Stimulated activated CD8-positive, alpha-beta memory T cell treated with anti-CD3 and anti-CD28 coated beads, Interleukin-7, amount 100 ng/mL, for 24 hours (primary cell): ENCODE data around the gene HGF.
"Not testable (repeated sequence)": the region's sequence is repeated elsewhere in the genome, so short reads cannot be mapped to it uniquely, and the experiment has no call there.

Experiments
- DNase-seq: peaks from one replicate; pipeline ENCODE4 v3.0.0-alpha.2; 2020; ENCODE audit warnings: low read depth

HGF gene

DNA sequence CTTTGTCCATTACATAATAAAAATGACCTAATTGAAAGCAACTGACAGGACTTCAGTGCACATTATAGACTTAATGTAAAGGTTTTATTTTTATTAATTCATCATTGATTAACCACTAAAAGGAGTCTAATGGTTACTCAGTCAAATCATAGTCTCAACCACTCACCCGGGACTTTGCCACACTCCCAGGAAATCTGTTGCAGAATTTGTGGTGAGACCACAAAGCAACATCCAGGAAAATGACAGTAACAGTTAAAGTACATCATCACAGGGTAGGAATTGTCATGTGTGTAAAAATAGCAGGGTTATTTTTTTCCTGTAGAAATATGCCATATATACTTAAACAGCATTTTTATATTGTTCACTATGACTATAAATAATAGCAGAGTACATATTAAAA lies 6.3 kb upstream of the HGF start:
- no peak for DNase-seq

DNA sequence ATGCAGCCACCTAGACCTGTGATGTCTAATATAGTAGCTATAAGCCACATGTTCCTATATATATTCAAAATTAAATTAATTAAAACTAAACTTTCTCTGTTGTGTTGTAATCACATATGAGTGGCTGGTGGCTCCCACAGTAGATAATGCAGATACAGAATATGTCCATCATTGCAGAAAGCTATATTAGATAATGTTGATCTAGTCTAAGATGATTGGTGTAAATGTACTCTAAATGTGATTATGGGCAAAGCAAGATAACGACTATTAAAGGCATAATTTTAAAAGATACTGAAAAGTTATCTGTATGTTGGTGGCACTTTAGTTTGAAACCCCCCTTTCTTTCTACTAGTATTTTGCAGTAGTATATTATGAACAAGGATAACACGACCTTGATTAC lies 5.7 kb upstream of the HGF start:
- DNase-seq = no peak

DNA sequence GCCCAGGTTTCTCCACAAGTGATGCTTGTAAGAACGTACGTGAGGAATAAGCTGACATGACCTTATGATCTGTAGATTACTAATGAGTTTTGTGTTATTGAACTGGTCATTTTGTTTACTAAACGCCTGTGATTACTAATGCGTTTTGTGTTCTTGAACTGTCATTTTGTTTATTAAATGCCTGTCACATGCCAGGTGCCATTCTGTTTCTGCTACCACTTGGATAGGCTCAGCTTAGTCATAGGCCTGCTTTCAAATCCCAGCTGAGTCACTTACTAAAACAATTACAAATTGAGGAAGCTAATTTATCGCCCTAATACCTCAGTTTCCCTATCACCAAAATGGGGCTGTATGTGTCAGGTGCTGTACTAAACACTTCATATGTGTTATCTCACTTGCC lies 4.7 kb upstream of the HGF start:
- no peak for DNase-seq

DNA sequence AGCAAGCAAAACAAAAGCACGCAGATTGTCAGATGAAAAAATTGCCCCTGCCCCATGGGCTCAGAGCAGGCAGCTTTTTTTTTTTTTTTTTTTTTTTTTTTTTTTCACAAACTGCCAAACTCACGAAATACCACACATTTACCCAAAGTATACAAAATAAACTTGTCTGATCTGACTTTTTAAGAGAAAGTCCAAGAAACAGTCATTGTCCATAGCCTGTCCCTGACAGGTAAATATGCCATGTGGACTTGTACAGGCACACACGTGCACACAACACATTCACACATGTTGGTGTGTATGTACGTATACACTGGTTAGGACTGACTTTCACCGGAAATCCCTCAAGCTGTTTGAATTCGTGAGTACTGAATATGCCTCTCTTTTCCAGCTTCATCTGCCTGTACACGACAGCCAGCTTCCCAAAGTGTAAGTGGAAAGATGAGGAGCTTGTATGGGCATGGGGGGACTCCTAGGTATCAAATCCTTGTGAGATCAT lies 929 bp upstream of the HGF start:
- no peak for DNase-seq

DNA sequence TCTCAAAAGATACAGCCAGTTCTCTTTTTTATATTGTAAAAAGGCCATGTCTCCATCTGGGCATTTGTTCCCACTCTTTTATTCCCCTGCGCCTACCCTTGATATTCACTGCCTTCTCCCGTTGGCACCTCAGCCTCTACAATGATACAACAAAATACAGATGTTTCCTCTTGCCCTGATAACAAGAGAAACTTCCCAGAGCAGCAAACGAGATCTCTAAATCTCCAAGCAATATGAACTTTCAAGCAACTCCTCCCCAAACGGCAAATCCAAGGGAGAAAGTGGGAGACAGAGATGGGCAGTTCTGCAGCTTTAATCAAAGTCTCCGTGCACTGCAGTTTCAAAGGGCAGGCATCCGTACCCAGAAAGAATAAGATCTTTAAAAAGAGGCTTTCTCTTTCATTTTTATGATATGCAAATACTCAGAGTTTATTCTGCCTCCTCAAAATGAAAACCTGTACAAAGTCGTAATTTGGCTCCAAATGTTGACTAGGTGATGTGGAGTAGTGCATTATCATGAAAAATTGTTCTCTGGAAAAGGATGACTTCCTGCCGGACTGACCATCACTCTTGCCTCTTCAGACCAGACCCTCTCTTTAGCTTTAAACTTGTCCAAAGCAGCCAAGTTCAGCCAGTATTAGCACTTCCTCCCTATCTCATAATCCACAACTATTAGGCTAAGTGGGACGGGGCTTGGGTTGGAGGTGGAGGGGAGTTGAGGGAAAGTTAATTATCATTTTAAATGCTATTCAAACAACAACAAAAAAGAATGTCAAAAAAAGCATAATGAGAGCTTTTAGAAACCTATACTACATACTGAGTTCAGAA lies 682 bp downstream of the HGF start:
- no peak for DNase-seq

DNA sequence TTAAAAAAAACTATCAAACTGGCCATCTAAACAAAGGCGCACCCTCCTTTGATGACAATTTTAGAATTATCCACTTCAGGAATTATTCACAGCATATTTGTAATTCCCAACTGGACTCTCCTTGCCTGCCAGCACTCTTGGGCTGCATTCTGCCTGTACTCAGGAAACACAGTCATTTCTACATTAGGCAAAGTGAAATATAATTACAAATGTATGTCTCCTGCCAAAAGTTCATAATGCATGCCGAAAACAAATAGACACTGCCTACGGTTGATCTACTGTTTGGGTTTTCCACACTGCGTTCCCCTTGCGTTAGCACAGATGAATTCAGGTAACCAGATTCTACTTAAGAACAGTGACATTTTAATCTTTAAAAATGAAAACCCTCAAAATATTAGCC lies 1.9 kb downstream of the HGF start:
- no peak for DNase-seq

DNA sequence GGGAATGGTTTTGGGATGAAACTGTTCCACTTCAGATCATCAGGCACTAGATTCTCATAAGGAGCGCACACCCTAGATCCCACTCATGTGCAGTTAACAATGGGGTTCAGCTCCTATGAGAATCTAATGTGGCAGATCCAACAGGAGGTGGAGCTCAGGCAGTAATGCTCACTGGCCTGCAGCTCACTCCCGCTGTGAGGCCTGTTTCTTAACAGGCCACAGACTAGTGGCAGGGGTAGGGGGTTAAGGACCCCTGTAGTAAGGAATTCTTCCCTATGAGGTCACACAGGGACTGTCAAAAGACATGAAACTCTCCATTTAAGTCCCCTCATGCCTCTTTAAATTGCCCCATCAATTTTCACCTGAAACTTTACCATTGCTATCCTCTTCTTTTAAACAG lies 8.0 kb downstream of the HGF start:
- DNase-seq = no peak

DNA sequence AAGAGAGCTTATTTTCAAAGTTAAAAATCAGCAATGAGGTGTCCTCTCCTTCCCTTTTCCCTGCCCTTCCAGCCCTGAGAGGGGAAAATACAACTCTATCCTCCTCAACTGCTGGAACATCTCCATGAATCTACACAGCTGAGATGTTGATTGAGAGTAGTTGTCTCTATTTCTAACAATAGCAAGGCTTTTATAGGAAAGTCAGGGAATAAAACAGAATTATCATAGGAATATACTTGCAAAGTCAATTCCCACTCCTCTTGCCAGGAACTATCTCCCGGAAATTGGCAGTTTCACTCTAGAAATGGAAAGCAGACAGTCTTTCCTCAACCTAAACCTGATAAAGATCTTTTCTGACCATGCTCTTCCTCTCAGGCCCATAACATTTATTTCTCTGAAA lies 8.8 kb downstream of the HGF start:
- DNase-seq = no peak

DNA sequence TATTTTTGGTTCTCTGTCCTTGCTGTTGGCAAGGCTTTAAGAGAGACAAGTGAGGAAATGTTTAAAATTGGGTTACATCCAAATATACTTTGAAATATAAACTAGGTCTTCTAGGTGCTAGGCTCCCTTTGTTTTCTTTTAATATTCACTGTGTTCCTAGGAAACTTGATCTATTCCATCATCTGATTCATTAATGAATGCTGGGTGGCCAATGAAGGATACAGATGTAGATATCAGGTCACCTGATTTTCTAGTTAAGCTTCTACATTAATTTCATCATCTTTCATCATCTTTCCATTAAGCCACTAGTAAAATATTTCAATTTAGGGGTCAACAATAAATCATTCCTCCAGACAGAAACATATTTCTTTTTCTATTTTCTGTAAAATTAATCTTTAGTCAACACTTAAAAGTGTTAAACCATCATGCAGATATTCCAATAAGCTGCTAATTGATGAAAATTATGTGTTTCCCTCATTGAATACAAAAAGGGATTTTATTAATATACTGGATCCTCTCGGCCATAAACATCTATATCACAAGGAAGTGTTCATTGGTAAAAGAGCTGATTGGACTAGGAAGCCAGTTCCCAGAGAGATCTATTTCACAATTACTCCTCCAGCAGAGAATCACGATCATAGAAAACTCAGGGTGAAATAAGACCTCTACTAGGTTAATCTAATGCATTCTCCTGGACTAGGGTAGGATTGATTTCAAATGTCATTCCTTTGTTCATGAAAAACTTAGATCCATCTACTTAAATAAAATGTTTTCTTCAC lies 14.7 kb downstream of the HGF start:
- DNase-seq = no peak

DNA sequence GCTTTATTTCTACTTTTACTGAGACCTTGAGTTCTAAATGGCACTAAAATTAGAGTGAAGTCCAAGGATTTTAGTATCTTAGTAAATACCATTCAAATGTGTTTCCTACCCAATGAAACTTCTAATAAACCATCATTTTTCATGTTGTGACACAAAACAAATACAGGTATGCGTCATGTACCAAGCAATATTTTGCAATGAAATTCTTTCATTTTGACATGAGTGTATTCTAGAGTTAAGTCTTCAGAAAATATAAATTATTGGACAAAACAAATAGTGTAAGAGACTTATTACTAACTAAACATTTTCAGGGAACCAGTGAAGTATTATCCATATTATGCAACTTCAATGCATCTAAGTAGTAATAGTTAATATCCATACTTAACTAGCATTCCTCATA lies 16.5 kb downstream of the HGF start:
- no peak for DNase-seq

DNA sequence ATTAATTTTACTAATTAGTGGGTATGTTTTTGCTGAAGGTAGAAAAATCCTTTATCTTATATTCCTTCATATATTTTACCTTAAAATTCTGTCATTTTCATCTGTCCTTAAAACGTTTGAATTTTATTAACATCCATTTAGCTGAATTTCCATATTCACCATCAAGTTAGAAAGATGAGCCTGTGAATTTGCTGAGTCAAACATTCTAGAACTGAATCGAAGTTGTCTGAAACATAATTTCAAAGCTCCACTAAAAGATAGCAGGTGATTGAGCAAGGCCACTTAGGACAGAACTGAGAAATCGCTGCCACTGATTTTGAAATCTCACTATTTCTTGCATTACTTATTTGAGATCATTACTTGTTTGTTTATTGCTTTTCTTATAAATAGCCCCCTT lies 17.5 kb downstream of the HGF start:
- no peak for DNase-seq

DNA sequence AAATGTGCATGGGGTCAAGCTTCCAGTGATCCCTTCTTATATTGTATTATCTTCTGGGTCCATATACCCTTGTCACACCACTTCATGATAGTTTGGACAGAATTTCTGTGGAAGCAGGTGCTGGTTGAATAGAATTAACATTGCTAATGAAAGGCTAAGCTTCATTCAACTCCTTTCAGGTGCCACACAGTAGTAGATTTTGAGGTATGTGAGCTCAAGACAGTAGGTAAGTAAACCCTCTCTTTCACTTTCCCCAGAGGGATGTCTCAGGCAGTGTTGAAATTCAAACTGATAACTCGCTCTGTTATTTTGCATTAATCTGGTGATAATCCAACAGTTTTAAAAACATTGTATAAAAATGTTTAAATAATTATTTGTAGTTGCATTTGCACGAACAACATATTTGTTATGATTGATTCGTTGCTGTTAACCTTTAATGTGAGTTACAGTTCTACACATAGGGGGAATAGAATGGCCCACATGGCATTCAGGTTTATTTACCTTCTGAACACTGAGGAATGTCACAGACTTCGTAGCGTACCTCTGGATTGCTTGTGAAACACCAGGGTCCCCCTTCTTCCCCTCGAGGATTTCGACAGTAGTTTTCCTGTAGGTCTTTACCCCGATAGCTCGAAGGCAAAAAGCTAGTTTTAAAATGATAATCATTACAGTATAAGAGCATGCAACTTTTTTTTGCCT lies 18.1 kb downstream of the HGF start:
- no peak for DNase-seq

DNA sequence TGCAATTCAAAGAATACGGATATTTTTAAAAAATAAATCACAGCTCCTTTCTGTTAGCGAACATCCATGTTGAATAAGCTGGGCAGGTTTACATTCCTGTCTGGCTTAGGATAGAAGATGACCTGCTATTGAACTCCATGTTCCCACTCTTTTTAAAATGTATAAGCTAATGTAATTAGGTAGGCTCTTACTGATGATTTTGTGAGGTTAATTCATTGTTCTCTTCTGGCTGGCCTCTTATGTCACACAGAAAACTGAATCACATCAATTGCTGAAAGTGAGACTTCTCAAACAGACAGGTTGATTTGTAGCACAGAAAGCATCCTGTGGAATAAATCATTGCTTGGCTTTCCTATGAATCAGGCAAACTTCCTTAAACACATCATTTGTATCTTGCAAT lies 24.2 kb downstream of the HGF start:
- no peak for DNase-seq

DNA sequence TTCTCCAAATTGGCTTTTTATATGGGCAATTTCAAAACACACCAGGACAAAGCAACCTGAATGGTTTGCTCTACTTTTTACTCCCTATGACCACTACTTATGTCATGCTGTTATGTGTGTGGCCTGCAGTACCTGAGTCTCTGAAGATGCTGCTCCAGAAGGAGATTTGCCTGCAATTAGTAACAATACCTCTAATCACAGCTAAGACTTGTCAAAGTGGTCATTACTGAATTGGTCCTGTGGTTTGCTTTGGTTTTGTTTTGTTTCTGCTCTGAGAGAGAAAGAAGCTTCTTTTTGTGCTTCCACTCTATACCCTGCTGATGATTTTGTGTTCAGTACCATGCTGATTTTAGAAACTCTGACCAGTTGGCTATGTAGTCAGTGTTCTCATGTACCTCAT lies 25.5 kb downstream of the HGF start:
- DNase-seq = no peak

DNA sequence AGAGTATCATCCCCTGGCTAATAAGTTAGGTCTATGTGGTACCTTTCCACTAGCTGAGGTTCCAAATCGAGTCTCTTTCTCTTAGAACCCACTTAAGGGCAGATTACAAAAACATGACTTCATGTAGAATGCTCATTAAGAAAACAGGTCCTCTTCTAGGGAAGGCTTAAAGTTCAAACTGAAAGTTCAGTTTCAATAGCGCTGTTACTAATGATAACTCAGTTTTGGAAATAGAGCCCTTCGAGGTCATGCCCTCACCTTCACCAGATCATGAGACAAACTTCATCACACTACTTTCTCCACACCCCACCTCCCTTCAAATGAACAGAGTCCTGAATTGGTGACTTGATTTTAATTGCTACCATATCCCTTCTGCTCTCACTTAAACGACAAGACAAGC lies 26.2 kb downstream of the HGF start:
- no peak for DNase-seq

DNA sequence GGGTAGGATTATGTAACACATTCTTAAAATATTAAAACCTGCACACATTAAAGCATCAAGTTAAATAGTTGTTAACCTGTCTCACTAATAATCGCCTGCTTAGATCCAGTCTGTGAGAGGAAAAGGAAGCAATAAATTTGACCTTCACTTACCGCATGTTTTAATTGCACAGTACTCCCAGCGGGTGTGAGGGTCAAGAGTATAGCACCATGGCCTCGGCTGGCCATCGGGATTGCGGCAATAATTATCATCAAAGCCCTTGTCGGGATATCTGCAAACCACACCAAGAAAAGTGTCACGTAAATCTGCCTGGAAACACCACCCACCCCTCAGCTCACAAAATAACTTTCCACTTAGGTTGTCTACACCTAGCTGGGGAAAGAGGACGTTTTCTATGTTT lies 26.6 kb downstream of the HGF start:
- DNase-seq = no peak

DNA sequence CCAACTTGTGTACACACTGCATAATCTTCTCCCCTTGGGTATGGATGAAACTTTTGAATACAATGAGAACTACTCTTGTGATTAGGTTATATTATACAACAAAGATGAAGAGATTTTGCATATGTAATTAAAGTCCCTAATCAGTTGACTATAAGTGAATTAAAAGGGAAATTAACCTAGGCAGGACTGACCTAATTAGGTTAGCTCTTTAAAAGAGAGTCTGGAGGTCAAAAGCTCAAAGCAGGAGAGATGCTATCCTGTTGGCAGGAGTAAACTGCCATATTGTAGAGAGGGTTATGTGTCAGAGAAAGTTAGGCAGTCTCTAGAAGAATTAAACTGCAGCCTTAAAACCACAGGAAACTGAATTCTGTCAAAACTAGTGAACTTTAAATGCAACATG lies 29.4 kb downstream of the HGF start:
- no peak for DNase-seq

DNA sequence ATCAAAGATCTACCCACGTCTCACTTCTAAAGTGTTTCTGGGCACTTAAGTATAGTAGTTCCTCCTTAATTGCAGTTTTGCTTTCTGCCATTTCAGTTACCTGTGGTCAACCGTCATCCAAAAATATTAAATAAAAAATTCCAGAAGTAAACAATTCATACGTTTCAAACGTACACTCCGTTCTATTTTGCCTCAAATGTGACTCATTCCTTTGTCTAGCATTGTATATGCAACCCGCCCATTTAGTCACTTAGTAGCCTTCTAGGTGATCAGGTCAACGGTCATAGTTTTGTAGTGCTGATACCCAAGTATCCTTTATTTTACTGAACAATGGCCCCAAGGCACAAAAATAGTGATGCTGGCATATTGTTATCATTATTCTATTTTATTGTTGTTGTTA lies 33.8 kb downstream of the HGF start:
- DNase-seq = no peak

DNA sequence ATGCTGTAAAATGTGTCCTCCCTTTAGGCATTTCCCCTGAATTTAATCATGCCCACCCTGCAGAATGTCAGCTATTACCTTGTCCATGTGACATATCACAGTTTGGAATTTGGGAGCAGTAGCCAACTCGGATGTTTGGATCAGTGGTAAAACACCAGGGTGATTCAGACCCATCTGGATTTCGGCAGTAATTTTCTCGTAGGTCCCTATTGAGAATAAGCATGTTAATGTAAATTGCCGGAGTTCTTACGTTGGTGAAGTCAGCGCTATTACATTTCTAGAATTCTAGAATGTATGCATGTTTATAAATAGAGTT lies 44.1 kb downstream of the HGF start:
- DNase-seq = no peak

DNA sequence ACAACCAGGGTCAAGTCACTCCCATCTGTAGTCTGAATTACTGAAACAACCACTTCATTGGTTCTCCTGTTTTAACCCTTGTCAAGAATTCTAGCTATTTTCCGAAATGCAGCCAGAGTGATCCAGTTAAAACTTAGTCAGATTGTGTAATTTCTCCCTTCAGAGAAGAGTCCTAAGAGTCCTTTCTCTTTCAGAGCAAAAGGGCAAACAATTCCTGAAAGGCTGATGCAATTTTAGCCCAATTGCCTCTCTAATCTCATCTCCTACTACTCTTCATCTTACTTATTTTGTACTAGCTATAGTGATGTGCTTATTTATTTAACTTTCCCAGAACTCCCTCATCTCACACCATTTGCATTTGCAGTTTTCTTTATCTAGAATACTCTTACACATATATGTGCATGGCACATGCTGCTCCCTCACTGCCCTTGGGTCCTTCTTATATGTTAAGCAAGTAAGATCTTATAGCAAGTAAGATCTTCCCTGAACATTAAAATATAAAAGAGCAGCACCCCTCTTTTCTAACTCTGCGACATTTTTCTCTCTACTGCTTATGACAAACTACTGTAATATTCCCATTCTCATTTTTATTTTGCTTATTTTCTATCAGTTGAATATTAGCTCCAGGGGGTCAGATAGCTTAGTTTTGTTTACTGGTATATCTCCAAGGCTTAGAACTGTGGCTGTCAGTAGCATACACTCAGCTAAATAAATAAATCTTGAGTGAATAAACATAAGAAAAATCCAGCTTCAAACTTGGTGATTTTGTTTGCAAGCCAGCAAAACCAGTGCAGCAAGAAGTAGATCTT lies 44.6 kb downstream of the HGF start:
- DNase-seq = no peak

DNA sequence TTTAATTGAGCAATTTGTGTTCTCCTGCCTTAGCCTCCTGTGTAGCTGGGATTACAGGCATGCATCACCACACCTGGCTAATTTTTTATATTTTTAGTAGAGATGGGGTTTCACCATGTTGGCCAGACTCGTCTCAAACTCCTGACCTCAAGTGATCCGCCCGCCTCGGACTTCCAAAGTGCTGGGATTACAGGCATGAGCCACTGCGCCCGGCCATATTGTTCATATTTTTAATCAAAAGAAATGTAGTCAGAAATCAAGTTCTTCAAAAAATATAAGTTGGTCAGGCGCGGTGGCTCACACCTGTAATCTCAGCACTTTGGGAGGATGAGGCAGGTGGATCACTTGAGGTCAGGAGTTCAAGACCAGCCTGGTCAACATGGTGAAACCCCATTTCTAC lies 47.6 kb downstream of the HGF start:
- not testable (repeated sequence) for DNase-seq

DNA sequence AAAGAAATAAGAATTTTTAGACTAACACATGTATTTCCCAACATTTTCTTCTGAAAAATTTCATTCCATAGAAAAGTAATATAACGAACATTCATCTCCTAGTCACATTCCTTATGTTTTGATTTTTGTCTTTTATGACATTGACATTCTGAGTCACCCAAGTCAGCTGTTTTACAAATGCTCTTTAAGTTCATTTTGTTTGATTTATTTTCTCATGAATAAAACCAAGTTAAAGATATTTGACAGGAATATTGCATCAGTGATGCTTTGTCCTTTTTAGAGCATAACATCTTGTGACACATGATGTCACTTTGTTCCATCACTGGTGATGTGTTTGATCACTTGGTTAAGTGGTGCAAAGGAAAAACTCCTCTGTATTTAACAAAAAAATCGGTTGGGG lies 48.4 kb downstream of the HGF start:
- no peak for DNase-seq
